Thoracic aorta (tissue), 2 donors: ENCODE results near the gene IFNAR2. TPM values are rescaled to one million over a fixed set of nuclear protein-coding genes. Genes with fewer than 3 reads are reported as not detected.

ENCODE experiments used
- ATAC-seq: fragments of 150-250 bp; one replicate; pipeline ENCODE4 v1.8.0; 2017; ENCODE audit warnings: low read depth; ENCODE audit not compliant: insufficient number of reproducible peaks, low FRiP score
- DNase-seq: peaks from one replicate; pipeline ENCODE4 v3.0.0-alpha.2; 2020; ENCODE audit warnings: low spot score
- H3K27ac ChIP-seq, 2 donors: fragments of 200-600 bp; sonication (generic); 1 replicate in 1 of 2; 2 replicates in 1 of 2; pipeline ENCODE4 v1.5.1; 2016; ENCODE audit warnings: mild to moderate bottlenecking in 2 of 2, moderate library complexity in 2 of 2
- H3K27me3 ChIP-seq: fragments of 200-600 bp; sonication (generic); replicated peaks from 2 replicates; pipeline ENCODE4 v1.6.0; 2016; ENCODE audit warnings: mild to moderate bottlenecking; ENCODE audit not compliant: insufficient read depth
- H3K36me3 ChIP-seq: fragments of 200-600 bp; sonication (generic); one replicate; pipeline ENCODE4 v1.5.1; 2016
- H3K4me1 ChIP-seq, 2 donors: fragments of 200-600 bp; sonication (generic); 1 replicate in 1 of 2; 2 replicates in 1 of 2; pipeline versions ENCODE4 v1.5.1 to v1.6.0; 2016; ENCODE audit warnings: low read depth in 2 of 2, mild to moderate bottlenecking in 1 of 2; ENCODE audit not compliant: control insufficient read depth in 1 of 2
- H3K4me3 ChIP-seq: fragments of 200-600 bp; sonication (generic); 2 replicates; pipeline ENCODE4 v1.5.1; 2016; ENCODE audit warnings: mild to moderate bottlenecking
- H3K9me3 ChIP-seq: fragments of 200-600 bp; sonication (generic); 2 replicates; pipeline ENCODE4 v1.5.1; 2016
- total RNA-seq, 2 donors: library from RNA; depleted of rRNA; stranded (reverse); fragments of >200 nt; gene quantifications; one replicate each; pipeline versions ENCODE4 v1.1.0 to v1.2.3, GENCODE V29; 2016
- TF ChIP-seq, protein P1 (sequence below): fragments of 200-600 bp; sonication (generic); IDR thresholded peaks from one replicate; pipeline ENCODE4 v1.5.1; 2019; ENCODE audit warnings: antibody characterized with exemption

Gene IFNAR2
- total RNA-seq, 2 donors from 2014 or later: 15.2 to 36.1 TPM

DNA sequence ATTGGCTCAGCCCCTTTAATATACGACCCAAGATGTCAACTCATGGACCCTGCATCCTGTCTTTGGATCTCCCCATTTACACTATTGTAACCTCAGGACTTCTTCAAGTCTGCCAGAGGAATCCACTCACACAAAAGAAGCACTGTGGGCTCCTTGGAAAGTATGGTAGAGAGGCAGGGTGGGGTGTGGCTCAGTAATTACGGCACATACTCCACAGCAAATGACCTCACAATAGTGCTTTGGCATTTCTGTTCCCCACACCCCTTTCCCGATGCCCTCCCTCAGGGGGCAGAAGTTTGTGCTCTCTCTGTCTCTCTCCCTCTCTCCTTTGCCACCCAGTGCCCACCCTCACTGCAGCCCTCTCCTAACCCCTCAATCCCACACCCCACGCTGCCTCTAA lies 27.8 kb upstream of the IFNAR2 start:
- peaks cover 7 to 16% of the 10 kb centered on the region in 2 donors for H3K4me1 ChIP-seq
- no peak overlapping the region for H3K4me3 ChIP-seq
- ATAC-seq: no peak
- no peak overlapping the region for H3K27ac ChIP-seq
- H3K27me3 ChIP-seq: no peaks in the 10 kb centered on the region
- no peaks in the 10 kb centered on the region for H3K36me3 ChIP-seq
- no peak for DNase-seq
- H3K9me3 ChIP-seq: no peaks in the 10 kb centered on the region
- TF ChIP-seq, protein P1, sequence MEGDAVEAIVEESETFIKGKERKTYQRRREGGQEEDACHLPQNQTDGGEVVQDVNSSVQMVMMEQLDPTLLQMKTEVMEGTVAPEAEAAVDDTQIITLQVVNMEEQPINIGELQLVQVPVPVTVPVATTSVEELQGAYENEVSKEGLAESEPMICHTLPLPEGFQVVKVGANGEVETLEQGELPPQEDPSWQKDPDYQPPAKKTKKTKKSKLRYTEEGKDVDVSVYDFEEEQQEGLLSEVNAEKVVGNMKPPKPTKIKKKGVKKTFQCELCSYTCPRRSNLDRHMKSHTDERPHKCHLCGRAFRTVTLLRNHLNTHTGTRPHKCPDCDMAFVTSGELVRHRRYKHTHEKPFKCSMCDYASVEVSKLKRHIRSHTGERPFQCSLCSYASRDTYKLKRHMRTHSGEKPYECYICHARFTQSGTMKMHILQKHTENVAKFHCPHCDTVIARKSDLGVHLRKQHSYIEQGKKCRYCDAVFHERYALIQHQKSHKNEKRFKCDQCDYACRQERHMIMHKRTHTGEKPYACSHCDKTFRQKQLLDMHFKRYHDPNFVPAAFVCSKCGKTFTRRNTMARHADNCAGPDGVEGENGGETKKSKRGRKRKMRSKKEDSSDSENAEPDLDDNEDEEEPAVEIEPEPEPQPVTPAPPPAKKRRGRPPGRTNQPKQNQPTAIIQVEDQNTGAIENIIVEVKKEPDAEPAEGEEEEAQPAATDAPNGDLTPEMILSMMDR: no peak

- TF ChIP-seq, protein P1: no peak
- H3K27ac ChIP-seq: no peak overlapping the region
- peaks cover 7 to 12% of the 10 kb centered on the region in 2 donors for H3K4me1 ChIP-seq
- H3K36me3 ChIP-seq: no peaks in the 10 kb centered on the region
- H3K9me3 ChIP-seq: no peaks in the 10 kb centered on the region
- H3K27me3 ChIP-seq: no peaks in the 10 kb centered on the region
- no peak overlapping the region for H3K4me3 ChIP-seq
- no peak for DNase-seq
- no peak for ATAC-seq
Observed at GRCh38 chr21:33202464-33203363, 27.0 kb upstream of the IFNAR2 start.

DNA sequence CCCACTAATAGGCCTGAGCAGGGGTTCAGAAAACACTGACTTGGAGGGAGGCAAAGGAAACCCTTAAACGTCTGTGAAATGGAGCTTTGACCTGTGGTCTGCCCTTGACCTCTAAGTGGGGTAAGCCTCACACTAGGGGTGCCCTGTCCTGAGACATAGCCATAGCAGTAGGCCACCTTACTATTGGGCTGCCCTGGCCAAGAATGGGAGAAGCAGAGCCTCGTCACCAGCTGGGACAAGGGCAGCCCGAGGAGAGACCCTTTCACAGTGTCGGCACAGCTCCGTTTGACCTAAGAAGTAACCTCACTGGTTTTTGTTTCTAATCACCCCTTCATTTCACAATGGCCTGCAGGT lies 26.4 kb upstream of the IFNAR2 start:
- DNase-seq: no peak
- H3K4me1 ChIP-seq: peaks cover 7 to 12% of the 10 kb centered on the region in 2 donors
- H3K27ac ChIP-seq: peak overlapping the region in 1 of 2 donors; percentile 42
- no peaks in the 10 kb centered on the region for H3K27me3 ChIP-seq
- no peaks in the 10 kb centered on the region for H3K9me3 ChIP-seq
- no peak overlapping the region for H3K4me3 ChIP-seq
- no peak for ATAC-seq
- no peaks in the 10 kb centered on the region for H3K36me3 ChIP-seq
- TF ChIP-seq, protein P1: no peak

DNA sequence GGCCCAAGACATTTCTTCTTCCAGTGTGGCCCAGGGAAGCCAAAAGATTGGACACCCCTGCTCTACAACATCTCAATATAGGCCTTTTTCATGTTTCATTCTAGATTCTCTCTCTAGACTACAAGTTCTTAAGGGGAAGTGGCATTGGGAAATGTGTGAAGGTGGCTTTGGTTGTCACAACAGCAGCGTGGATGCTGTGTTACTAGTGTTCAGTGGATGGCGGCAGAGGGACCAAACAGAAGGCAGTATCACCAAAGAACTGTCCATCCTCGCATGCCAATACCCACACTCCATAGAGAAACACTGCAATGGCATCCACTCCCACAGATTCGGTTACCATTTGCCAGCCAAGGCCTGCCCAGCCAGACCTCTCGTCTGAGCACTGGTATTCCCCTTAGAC lies 24.3 kb upstream of the IFNAR2 start:
- no peak for DNase-seq
- ATAC-seq: no peak
- TF ChIP-seq, protein P1: no peak
- no peaks in the 10 kb centered on the region for H3K9me3 ChIP-seq
- no peak overlapping the region for H3K4me3 ChIP-seq
- H3K27ac ChIP-seq: no peak overlapping the region
- no peaks in the 10 kb centered on the region for H3K36me3 ChIP-seq
- peaks cover 7 to 12% of the 10 kb centered on the region in 2 donors for H3K4me1 ChIP-seq
- no peaks in the 10 kb centered on the region for H3K27me3 ChIP-seq

DNA sequence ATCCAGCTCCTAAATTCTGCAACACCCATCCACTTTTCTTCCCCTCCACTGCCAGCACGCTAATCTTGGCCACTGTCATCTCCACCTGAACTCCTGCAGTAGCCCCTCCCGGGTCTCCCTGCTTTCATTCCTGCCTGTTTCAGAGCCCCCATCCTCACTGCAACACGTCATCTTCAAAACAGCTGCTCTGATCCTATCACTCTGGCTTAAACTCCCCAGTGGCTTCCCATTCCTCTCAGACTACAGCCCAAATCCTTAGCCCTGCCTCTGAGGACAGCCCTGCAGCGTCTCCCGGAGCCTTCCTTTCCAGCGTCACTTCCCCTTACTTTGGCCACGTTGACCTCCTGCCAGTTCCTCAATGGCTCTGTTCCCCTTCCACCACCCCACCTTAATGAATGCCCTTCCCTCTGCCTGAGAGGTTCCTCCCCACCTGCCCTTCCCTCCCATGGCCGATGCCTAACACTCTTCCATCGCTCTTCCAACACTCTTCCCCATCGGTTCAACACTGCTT lies 22.9 kb upstream of the IFNAR2 start:
- peaks cover 7 to 12% of the 10 kb centered on the region in 2 donors for H3K4me1 ChIP-seq
- ATAC-seq (no peak), DNase-seq (no peak)
- H3K9me3 ChIP-seq: no peaks in the 10 kb centered on the region
- TF ChIP-seq, protein P1: no peak
- H3K4me3 ChIP-seq: no peak overlapping the region
- no peaks in the 10 kb centered on the region for H3K36me3 ChIP-seq
- H3K27ac ChIP-seq: no peak overlapping the region
- no peaks in the 10 kb centered on the region for H3K27me3 ChIP-seq
